Measurements from ENCODE around the gene IL18BP.

IL18BP gene

GRCh38 chr11:72042064-72042745, 43.5 kb downstream of the IL18BP start:
- no peak for TF ChIP-seq CTCF (IDR thresholded peaks at IDR 0.05; ENCODE audit: low read length, missing control alignments)
- peak overlapping the region; percentile 71 for H3K4me3 ChIP-seq (replicated peaks; ENCODE audit: low read depth, low read length)
- no peak for DNase-seq (ENCODE audit: low read depth)

- TF ChIP-seq CTCF (IDR thresholded peaks at IDR 0.05; ENCODE audit: low read length, missing control alignments) = no peak
- H3K4me3 ChIP-seq (replicated peaks; ENCODE audit: low read depth, low read length) = no peak overlapping the region
- no peak for DNase-seq (ENCODE audit: low read depth)
These were observed 47.1 kb downstream of the IL18BP start for GRCh38 chr11:72045849-72046248.

- no peak overlapping the region for H3K4me3 ChIP-seq (replicated peaks; ENCODE audit: low read depth, low read length)
- TF ChIP-seq CTCF (IDR thresholded peaks at IDR 0.05; ENCODE audit: low read length, missing control alignments) = no peak
- no peak for DNase-seq (ENCODE audit: low read depth)
These were observed 50.2 kb downstream of the IL18BP start for GRCh38 chr11:72048766-72049460.

Data from fibroblast of pulmonary artery (primary cell).